Measurements from ENCODE around the gene FEZ2. TPM values are rescaled to one million over a fixed set of nuclear protein-coding genes. Genes with fewer than 3 reads are reported as not detected.

FEZ2 gene
- total and polyA plus RNA-seq, 2 donors (not counting 3 experiments of a cell fraction or from before 2014, with no cell fraction given), result 41.2 to 72.4 TPM

DNA sequence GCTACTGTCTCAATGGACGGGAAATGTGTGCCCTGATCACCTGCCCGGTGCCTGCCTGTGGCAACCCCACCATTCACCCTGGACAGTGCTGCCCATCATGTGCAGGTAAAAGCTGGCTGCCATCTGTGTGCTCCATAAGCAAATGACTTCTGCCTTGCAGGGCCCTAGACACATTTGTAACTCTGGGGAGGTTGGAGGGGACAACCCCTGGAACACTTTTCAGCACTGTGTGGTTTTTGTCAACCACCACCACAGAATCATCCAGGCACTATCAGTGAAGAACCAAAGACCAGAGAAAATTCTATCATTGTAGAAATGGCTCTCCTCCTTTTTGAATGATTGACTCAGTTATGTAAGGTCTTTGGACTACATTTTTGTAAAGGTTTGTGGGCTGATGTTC lies 84.3 kb downstream of the FEZ2 start:
- POLR2A ChIA-PET, result no interaction called here
- FAIRE-seq, result no peak
- H3K27ac ChIP-seq (ENCODE audit: insufficient read depth, low read depth, low read length), result no peak overlapping the region

More for the DNA sequence above, 84.3 kb downstream of the FEZ2 start:
- no peaks in the 10 kb centered on the region for H3K9me3 ChIP-seq (replicated peaks; ENCODE audit: control insufficient read depth, insufficient read depth, low read length)
- H3K9ac ChIP-seq (replicated peaks; ENCODE audit: extremely low read depth, insufficient read depth, low read length), result no peak overlapping the region
- H3K9me1 ChIP-seq (replicated peaks; ENCODE audit: control insufficient read depth, extremely low read depth, insufficient read depth, low read length), result no peaks in the 10 kb centered on the region
- intact Hi-C loops (cut with micrococcal nuclease), result no loop called here
- no peak overlapping the region for H3K4me2 ChIP-seq (ENCODE audit: insufficient read depth, low read length)
- H2AFZ ChIP-seq (ENCODE audit: low read depth, low read length), result no peak overlapping the region
- H4K20me1 ChIP-seq (replicated peaks; ENCODE audit: control insufficient read depth, extremely low read depth, insufficient read depth, low read length), result no peaks in the 10 kb centered on the region
- peaks cover 35% of the 10 kb centered on the region for H3K79me2 ChIP-seq (ENCODE audit: control insufficient read depth, insufficient read depth, low read length)
- BruUV-seq (replicated peaks), result no TSS peak
- H3K36me3 ChIP-seq (ENCODE audit: control insufficient read depth in 2 of 2, extremely low read depth in 1 of 2, insufficient read depth in 2 of 2, low read length in 2 of 2), result peaks cover 56 to 74% of the 10 kb centered on the region in 2 experiments
- no peak overlapping the region for H3K4me3 ChIP-seq (replicated peaks in 1 of 3; ENCODE audit: insufficient read depth in 1 of 3, low read depth in 1 of 3, low read length in 3 of 3)
- DNase-seq (ENCODE audit: low read depth, low spot score), result no peak
- CTCF ChIA-PET, result interaction anchor here (0.7 kb wide), 1 partner anchor 38 kb away, joined by 3 read pairs; no protein-coding TSS in a partner anchor
- dilution Hi-C loops (cut with MboI; ENCODE audit: extremely low pct_ligation_motif_present, low sequenced_read_pairs), result loop anchor here (25.0 kb wide), 1 partner anchor 149 kb away; no protein-coding TSS in a partner anchor
- H3K27me3 ChIP-seq (ENCODE audit: control insufficient read depth in 2 of 2, insufficient read depth in 2 of 2, low read length in 2 of 2), result no peaks in the 10 kb centered on the region
- H3K4me1 ChIP-seq (ENCODE audit: control insufficient read depth, extremely low read depth, insufficient read depth, low read length), result no peaks in the 10 kb centered on the region
- TF ChIP-seq EZH2 (IDR thresholded peaks at IDR 0.05; ENCODE audit: borderline replicate concordance, low read depth, low read length, severe bottlenecking) (no peak), FOS (IDR thresholded peaks at IDR 0.05; ENCODE audit: borderline replicate concordance, insufficient read depth, low read length) (no peak), JUN (IDR thresholded peaks at IDR 0.05; ENCODE audit: borderline replicate concordance, insufficient read depth, insufficient read length, low read depth) (no peak), GATA2 (IDR thresholded peaks at IDR 0.05; ENCODE audit: insufficient read depth, insufficient read length, low read depth, low read length) (no peak), MYC (IDR thresholded peaks at IDR 0.05; ENCODE audit: low read depth, low read length) (no peak)
- TF ChIP-seq, protein P1, sequence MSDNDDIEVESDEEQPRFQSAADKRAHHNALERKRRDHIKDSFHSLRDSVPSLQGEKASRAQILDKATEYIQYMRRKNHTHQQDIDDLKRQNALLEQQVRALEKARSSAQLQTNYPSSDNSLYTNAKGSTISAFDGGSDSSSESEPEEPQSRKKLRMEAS (IDR thresholded peaks at IDR 0.05; ENCODE audit: insufficient read depth, insufficient read length), result no peak
- TF ChIP-seq, protein P2, sequence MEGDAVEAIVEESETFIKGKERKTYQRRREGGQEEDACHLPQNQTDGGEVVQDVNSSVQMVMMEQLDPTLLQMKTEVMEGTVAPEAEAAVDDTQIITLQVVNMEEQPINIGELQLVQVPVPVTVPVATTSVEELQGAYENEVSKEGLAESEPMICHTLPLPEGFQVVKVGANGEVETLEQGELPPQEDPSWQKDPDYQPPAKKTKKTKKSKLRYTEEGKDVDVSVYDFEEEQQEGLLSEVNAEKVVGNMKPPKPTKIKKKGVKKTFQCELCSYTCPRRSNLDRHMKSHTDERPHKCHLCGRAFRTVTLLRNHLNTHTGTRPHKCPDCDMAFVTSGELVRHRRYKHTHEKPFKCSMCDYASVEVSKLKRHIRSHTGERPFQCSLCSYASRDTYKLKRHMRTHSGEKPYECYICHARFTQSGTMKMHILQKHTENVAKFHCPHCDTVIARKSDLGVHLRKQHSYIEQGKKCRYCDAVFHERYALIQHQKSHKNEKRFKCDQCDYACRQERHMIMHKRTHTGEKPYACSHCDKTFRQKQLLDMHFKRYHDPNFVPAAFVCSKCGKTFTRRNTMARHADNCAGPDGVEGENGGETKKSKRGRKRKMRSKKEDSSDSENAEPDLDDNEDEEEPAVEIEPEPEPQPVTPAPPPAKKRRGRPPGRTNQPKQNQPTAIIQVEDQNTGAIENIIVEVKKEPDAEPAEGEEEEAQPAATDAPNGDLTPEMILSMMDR (IDR thresholded peaks at IDR 0.05; ENCODE audit: extremely low read depth in 1 of 2, insufficient read depth in 1 of 2, low read depth in 1 of 2, low read length in 2 of 2), result no peak
